ENCODE data around the gene A4GNT.

- TF ChIP-seq CTCF (conservative IDR thresholded peaks at IDR 0.05), result no peak
- no peak for TF ChIP-seq ZFX (IDR thresholded peaks at IDR 0.05)
Measured at GRCh38 chr3:138124188-138124587, 8.0 kb downstream of the A4GNT start.

Measured in C4-2B (cell line).